Activated CD8-positive, alpha-beta T cell treated with anti-CD3 and anti-CD28 coated beads, Interleukin-2, amount 10 ng/mL, durations not matched to agents 7 days and 5 days (primary cell): ENCODE results near the gene KRT6B. TPM values are rescaled to one million over a fixed set of nuclear protein-coding genes. Genes with fewer than 3 reads are reported as not detected.
"Not testable (repeated sequence)": the region's sequence is repeated elsewhere in the genome, so short reads cannot be mapped to it uniquely, and the experiment has no call there.

Source experiments
- ATAC-seq: fragments of 150-1000 bp; cut with Tn5 transposase; one replicate; pipeline ENCODE4 v1.10.0; 2021; ENCODE audit warnings: moderate library complexity
- CTCF ChIA-PET: fragments of 350-600 bp; sonication (Branson Sonifier 250); formaldehyde crosslinking; loops from one replicate; lab custom pipeline; 2021; ENCODE audit warnings: antibody characterized with exemption; lab: Charles Lee
- POLR2A ChIA-PET: fragments of 350-600 bp; sonication (Branson Sonifier 250); formaldehyde crosslinking; loops from one replicate; lab custom pipeline; 2021; ENCODE audit warnings: antibody characterized with exemption; lab: Charles Lee
- DNase-seq: peaks from one replicate; pipeline ENCODE4 v3.0.0-alpha.2; 2020
- H3K27ac Mint-ChIP-seq: one replicate; pipeline ENCODE4 v1.8.0; 2021; ENCODE audit warnings: mild to moderate bottlenecking, mixed read lengths
- H3K27me3 Mint-ChIP-seq: one replicate; pipeline ENCODE4 v1.8.0; 2021; ENCODE audit warnings: low read depth, mixed read lengths
- H3K36me3 Mint-ChIP-seq: one replicate; pipeline ENCODE4 v1.8.0; 2021; ENCODE audit warnings: low read depth, mixed read lengths
- H3K4me1 Mint-ChIP-seq: one replicate; pipeline ENCODE4 v1.8.0; 2021; ENCODE audit warnings: low read depth, mixed read lengths
- H3K4me3 Mint-ChIP-seq: one replicate; pipeline ENCODE4 v1.8.0; 2021; ENCODE audit warnings: mild to moderate bottlenecking, mixed read lengths
- H3K9me3 Mint-ChIP-seq: one replicate; pipeline ENCODE4 v1.8.0; 2022; ENCODE audit warnings: mixed read lengths; ENCODE audit not compliant: insufficient read depth
- total RNA-seq, 2 experiments: library from RNA; stranded (reverse); gene quantifications; one replicate each; pipeline ENCODE4 v1.2.3, GENCODE V29; 2021

The KRT6B gene
- not detected for total RNA-seq

- H3K36me3 Mint-ChIP-seq: no peaks in the 10 kb centered on the region
- H3K9me3 Mint-ChIP-seq: no peaks in the 10 kb centered on the region
These were observed at the start of gene KRT6B for GRCh38 chr12:52452101-52452500. Gene KRT6B (minus strand): TSS chr12:52452146. CDS start chr12:52452078, 68 bp downstream.

GRCh38 chr12:52501490-52501889 lies 49.5 kb upstream of the KRT6B start:
- Mint-ChIP-seq H3K4me1 (no peaks in the 10 kb centered on the region), H3K27me3 (peaks cover 47% of the 10 kb centered on the region), H3K9me3 (no peaks in the 10 kb centered on the region), H3K27ac (no peak overlapping the region), H3K36me3 (no peaks in the 10 kb centered on the region), H3K4me3 (no peak overlapping the region)
- DNase-seq (no peak), ATAC-seq (no peak)
- ChIA-PET CTCF (no interaction called here), POLR2A (no interaction called here)

More at GRCh38 chr12:52452101-52452500, at the start of gene KRT6B:
- H3K27me3 Mint-ChIP-seq: peaks cover 21% of the 10 kb centered on the region
- H3K4me3 Mint-ChIP-seq: no peak within 1 kb of the TSS
- CTCF ChIA-PET: no interaction called here
- peaks cover 13% of the 10 kb centered on the region for H3K4me1 Mint-ChIP-seq
- POLR2A ChIA-PET: no interaction called here
- ATAC-seq (no peak), DNase-seq (no peak)
- H3K27ac Mint-ChIP-seq: no peak within 1 kb of the TSS

- H3K27me3 Mint-ChIP-seq: peaks cover 45% of the 10 kb centered on the region
- H3K4me3 Mint-ChIP-seq, H3K4me1 Mint-ChIP-seq, H3K27ac Mint-ChIP-seq, ATAC-seq, POLR2A ChIA-PET, H3K9me3 Mint-ChIP-seq, DNase-seq, H3K36me3 Mint-ChIP-seq: not testable (repeated sequence)
- CTCF ChIA-PET: interaction anchor here (1.6 kb wide), 1 partner anchor 385 kb away, joined by 5 read pairs; no protein-coding TSS in a partner anchor
These were observed 48.6 kb upstream of the KRT6B start for GRCh38 chr12:52500574-52500973.

GRCh38 chr12:52499806-52500560 lies 48.0 kb upstream of the KRT6B start:
- CTCF ChIA-PET: interaction anchor here (1.6 kb wide), 1 partner anchor 385 kb away, joined by 5 read pairs; no protein-coding TSS in a partner anchor
- no peak overlapping the region for H3K27ac Mint-ChIP-seq
- H3K4me1 Mint-ChIP-seq: no peaks in the 10 kb centered on the region
- no peaks in the 10 kb centered on the region for H3K9me3 Mint-ChIP-seq
- H3K27me3 Mint-ChIP-seq: peaks cover 41% of the 10 kb centered on the region
- H3K4me3 Mint-ChIP-seq: no peak overlapping the region
- POLR2A ChIA-PET: no interaction called here
- DNase-seq: no peak
- no peak for ATAC-seq
- no peaks in the 10 kb centered on the region for H3K36me3 Mint-ChIP-seq

GRCh38 chr12:52498946-52499345 lies 47.0 kb upstream of the KRT6B start:
- H3K9me3 Mint-ChIP-seq: no peaks in the 10 kb centered on the region
- no peaks in the 10 kb centered on the region for H3K4me1 Mint-ChIP-seq
- H3K27ac Mint-ChIP-seq: no peak overlapping the region

GRCh38 chr12:52497975-52498374 lies 46.0 kb upstream of the KRT6B start:
- H3K36me3 Mint-ChIP-seq: no peaks in the 10 kb centered on the region
- ChIA-PET POLR2A (no interaction called here), CTCF (no interaction called here)
- ATAC-seq (no peak), DNase-seq (no peak)
- H3K9me3 Mint-ChIP-seq: no peaks in the 10 kb centered on the region
- no peak overlapping the region for H3K4me3 Mint-ChIP-seq
- no peaks in the 10 kb centered on the region for H3K4me1 Mint-ChIP-seq
- no peak overlapping the region for H3K27ac Mint-ChIP-seq
- peaks cover 34% of the 10 kb centered on the region for H3K27me3 Mint-ChIP-seq

More at GRCh38 chr12:52498946-52499345, 47.0 kb upstream of the KRT6B start:
- ATAC-seq (no peak), DNase-seq (no peak)
- Mint-ChIP-seq H3K4me3 (no peak overlapping the region), H3K27me3 (peaks cover 40% of the 10 kb centered on the region), H3K36me3 (no peaks in the 10 kb centered on the region)
- CTCF ChIA-PET: no interaction called here
- POLR2A ChIA-PET: no interaction called here

GRCh38 chr12:52496590-52497071 lies 44.7 kb upstream of the KRT6B start:
- DNase-seq (no peak), ATAC-seq (no peak)
- CTCF ChIA-PET: interaction anchor here (1.0 to 1.4 kb wide), 2 partner anchors 10 to 169 kb away, joined by 3 read pairs; no protein-coding TSS in a partner anchor
- Mint-ChIP-seq H3K36me3 (no peaks in the 10 kb centered on the region), H3K4me3 (no peak overlapping the region), H3K27ac (no peak overlapping the region), H3K4me1 (no peaks in the 10 kb centered on the region), H3K27me3 (peaks cover 24% of the 10 kb centered on the region), H3K9me3 (no peaks in the 10 kb centered on the region)
- POLR2A ChIA-PET: no interaction called here

GRCh38 chr12:52496054-52496453 lies 44.1 kb upstream of the KRT6B start:
- no peaks in the 10 kb centered on the region for H3K36me3 Mint-ChIP-seq
- ATAC-seq (no peak), DNase-seq (no peak)
- POLR2A ChIA-PET: no interaction called here
- no peak overlapping the region for H3K27ac Mint-ChIP-seq
- no peaks in the 10 kb centered on the region for H3K4me1 Mint-ChIP-seq
- CTCF ChIA-PET: interaction anchor here (1.0 to 1.4 kb wide), 2 partner anchors 11 to 169 kb away, joined by 3 read pairs; no protein-coding TSS in a partner anchor
- no peak overlapping the region for H3K4me3 Mint-ChIP-seq
- peaks cover 22% of the 10 kb centered on the region for H3K27me3 Mint-ChIP-seq
- H3K9me3 Mint-ChIP-seq: no peaks in the 10 kb centered on the region

GRCh38 chr12:52495389-52495788 lies 43.4 kb upstream of the KRT6B start:
- Mint-ChIP-seq H3K9me3 (no peaks in the 10 kb centered on the region), H3K36me3 (no peaks in the 10 kb centered on the region), H3K4me3 (no peak overlapping the region), H3K4me1 (no peaks in the 10 kb centered on the region), H3K27me3 (peaks cover 18% of the 10 kb centered on the region), H3K27ac (no peak overlapping the region)
- ATAC-seq (no peak), DNase-seq (no peak)
- CTCF ChIA-PET: interaction anchor here (1.0 kb wide), 1 partner anchor 123 kb away, joined by 5 read pairs; no protein-coding TSS in a partner anchor
- POLR2A ChIA-PET: no interaction called here

GRCh38 chr12:52494518-52494917 lies 42.6 kb upstream of the KRT6B start:
- CTCF ChIA-PET: interaction anchor here (1.0 to 1.4 kb wide), 2 partner anchors 122 to 385 kb away, joined by 4 to 5 read pairs; no protein-coding TSS in a partner anchor
- ATAC-seq (no peak), DNase-seq (no peak)
- no peak overlapping the region for H3K4me3 Mint-ChIP-seq
- POLR2A ChIA-PET: no interaction called here
- H3K9me3 Mint-ChIP-seq: no peaks in the 10 kb centered on the region
- no peaks in the 10 kb centered on the region for H3K4me1 Mint-ChIP-seq
- no peak overlapping the region for H3K27ac Mint-ChIP-seq
- H3K36me3 Mint-ChIP-seq: no peaks in the 10 kb centered on the region
- peaks cover 15% of the 10 kb centered on the region for H3K27me3 Mint-ChIP-seq

- H3K27ac Mint-ChIP-seq: no peak overlapping the region
- H3K4me3 Mint-ChIP-seq: no peak overlapping the region
- no peaks in the 10 kb centered on the region for H3K4me1 Mint-ChIP-seq
- ChIA-PET POLR2A (no interaction called here), CTCF (interaction anchor here (1.4 kb wide), 1 partner anchor 386 kb away, joined by 4 read pairs; no protein-coding TSS in a partner anchor)
- H3K9me3 Mint-ChIP-seq: no peaks in the 10 kb centered on the region
- no peak for DNase-seq
- peaks cover 15% of the 10 kb centered on the region for H3K27me3 Mint-ChIP-seq
- no peak for ATAC-seq
- H3K36me3 Mint-ChIP-seq: no peaks in the 10 kb centered on the region
These were observed 42.2 kb upstream of the KRT6B start for GRCh38 chr12:52494100-52494499.

- no peaks in the 10 kb centered on the region for H3K4me1 Mint-ChIP-seq
- H3K9me3 Mint-ChIP-seq: no peaks in the 10 kb centered on the region
- H3K4me3 Mint-ChIP-seq: no peak within 1 kb of the TSS
- H3K27ac Mint-ChIP-seq: no peak within 1 kb of the TSS
- DNase-seq: no peak
- ChIA-PET CTCF (interaction anchor here (1.4 kb wide), 1 partner anchor 387 kb away, joined by 4 read pairs; no protein-coding TSS in a partner anchor), POLR2A (no interaction called here)
- peaks cover 16% of the 10 kb centered on the region for H3K27me3 Mint-ChIP-seq
- ATAC-seq: no peak
- H3K36me3 Mint-ChIP-seq: no peaks in the 10 kb centered on the region
These were observed 41.2 kb upstream of the KRT6B start, which contains the start of gene KRT6A for GRCh38 chr12:52493172-52493571. Gene KRT6A (minus strand): TSS chr12:52493257. CDS start chr12:52493188, 69 bp downstream.
